Peyer's patch (tissue), 4 donors: ENCODE measurements around the gene TYMP.

Source experiments
- POLR2A ChIP-seq, 2 donors: fragments of 450-650 bp; IDR thresholded peaks; one replicate each; pipeline ENCODE4 v1.5.1; 2017; ENCODE audit warnings: antibody characterized with exemption in 2 of 2, mild to moderate bottlenecking in 2 of 2, moderate library complexity in 2 of 2
- TF ChIP-seq, protein P1 (sequence below), 6 experiments: fragments of 450-650 bp in 4 of 6; fragments of 200-600 bp in 2 of 6; sonication (generic) in 1 of 6; IDR thresholded peaks; one replicate each; pipeline ENCODE4 v1.5.1; 2017 to 2019; ENCODE audit warnings: antibody characterized with exemption in 6 of 6, mild to moderate bottlenecking in 3 of 6, moderate library complexity in 1 of 6

DNA sequence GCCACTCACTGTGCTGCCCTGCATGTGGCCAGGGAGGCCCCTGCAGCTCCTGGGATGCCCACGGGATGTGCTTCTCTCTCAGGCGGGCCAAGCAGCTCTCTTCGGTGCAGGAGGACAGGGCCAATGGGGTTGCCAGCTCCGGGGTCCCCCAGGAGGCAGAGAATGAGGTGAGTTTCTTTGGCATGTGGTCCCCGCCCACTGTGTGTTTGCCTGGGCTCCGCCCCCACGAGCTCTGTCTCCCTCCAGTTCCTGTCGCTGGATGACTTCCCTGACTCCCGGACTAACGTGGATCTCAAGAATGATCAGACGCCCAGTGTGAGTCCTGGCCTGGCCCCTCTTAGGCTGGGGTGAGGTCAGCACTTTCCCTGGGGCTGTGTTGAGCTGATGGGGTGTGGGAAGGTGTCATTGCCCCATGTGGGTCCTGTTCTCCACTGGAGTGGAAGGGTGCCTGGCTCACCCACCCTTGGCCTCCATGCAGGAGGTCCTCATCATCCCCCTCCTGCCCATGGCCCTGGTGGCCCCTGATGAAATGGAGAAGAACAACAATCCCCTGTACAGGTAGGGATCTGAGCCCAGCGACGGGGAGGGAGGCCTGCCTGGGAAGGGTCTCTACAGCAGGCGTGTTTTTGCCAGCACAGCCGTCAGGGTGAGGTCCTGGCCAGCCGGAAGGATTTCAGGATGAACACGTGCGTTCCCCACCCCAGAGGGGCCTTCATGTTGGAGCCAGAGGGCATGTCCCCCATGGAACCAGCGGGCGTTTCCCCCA is 12.1 kb downstream of the TYMP start:
- TF ChIP-seq, protein P1, sequence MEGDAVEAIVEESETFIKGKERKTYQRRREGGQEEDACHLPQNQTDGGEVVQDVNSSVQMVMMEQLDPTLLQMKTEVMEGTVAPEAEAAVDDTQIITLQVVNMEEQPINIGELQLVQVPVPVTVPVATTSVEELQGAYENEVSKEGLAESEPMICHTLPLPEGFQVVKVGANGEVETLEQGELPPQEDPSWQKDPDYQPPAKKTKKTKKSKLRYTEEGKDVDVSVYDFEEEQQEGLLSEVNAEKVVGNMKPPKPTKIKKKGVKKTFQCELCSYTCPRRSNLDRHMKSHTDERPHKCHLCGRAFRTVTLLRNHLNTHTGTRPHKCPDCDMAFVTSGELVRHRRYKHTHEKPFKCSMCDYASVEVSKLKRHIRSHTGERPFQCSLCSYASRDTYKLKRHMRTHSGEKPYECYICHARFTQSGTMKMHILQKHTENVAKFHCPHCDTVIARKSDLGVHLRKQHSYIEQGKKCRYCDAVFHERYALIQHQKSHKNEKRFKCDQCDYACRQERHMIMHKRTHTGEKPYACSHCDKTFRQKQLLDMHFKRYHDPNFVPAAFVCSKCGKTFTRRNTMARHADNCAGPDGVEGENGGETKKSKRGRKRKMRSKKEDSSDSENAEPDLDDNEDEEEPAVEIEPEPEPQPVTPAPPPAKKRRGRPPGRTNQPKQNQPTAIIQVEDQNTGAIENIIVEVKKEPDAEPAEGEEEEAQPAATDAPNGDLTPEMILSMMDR (IDR thresholded peaks at IDR 0.05): no peak
- TF ChIP-seq POLR2A (IDR thresholded peaks at IDR 0.05): no peak
